Adrenal gland (tissue), 12 donors: ENCODE results near the gene LYZL2. TPM values are rescaled to one million over a fixed set of nuclear protein-coding genes. Genes with fewer than 3 reads are reported as not detected.

Source experiments
- DNase-seq, 7 donors: peaks; one replicate each; pipeline ENCODE4 v3.0.0-alpha.2; 2019 to 2020
- H3K27ac ChIP-seq, 5 donors: fragments of 200-600 bp; sonication (generic) in 4 of 5; 1 replicate in 3 of 5; 2 replicates in 2 of 5; pipeline versions ENCODE4 v1.5.1 to v1.8.0; 2016 to 2020; ENCODE audit warnings: mild to moderate bottlenecking in 1 of 5
- H3K27me3 ChIP-seq: fragments of 200-600 bp; 2 replicates; pipeline ENCODE4 v1.8.0; 2021
- H3K36me3 ChIP-seq, 2 donors: fragments of 200-600 bp; replicated peaks in 1 of 2; 1 replicate in 1 of 2; 2 replicates in 1 of 2; pipeline versions ENCODE4 v1.5.1 to v1.8.0; 2018 to 2022
- H3K4me1 ChIP-seq, 2 donors: fragments of 200-600 bp; replicated peaks in 1 of 2; 1 replicate in 1 of 2; 2 replicates in 1 of 2; pipeline versions ENCODE4 v1.5.1 to v1.8.0; 2018 to 2021
- H3K4me3 ChIP-seq, 4 donors: fragments of 200-600 bp; sonication (generic) in 3 of 4; one replicate each; pipeline ENCODE4 v1.5.1; 2016 to 2018
- H3K9me3 ChIP-seq, 3 donors: fragments of 200-600 bp; sonication (generic) in 1 of 3; replicated peaks in 1 of 3; 1 replicate in 2 of 3; 2 replicates in 1 of 3; pipeline versions ENCODE4 v1.5.1 to v1.8.0; 2016 to 2021
- POLR2A ChIP-seq, 2 donors: fragments of 450-650 bp; IDR thresholded peaks; one replicate each; pipeline ENCODE4 v1.6.1; 2017; ENCODE audit warnings: antibody characterized with exemption in 2 of 2, mild to moderate bottlenecking in 2 of 2, moderate library complexity in 1 of 2
- WGBS, 4 donors: extraction: QIAGEN DNeasy Blood & Tissue Kit in 2 of 4; methylation state at CpG; one replicate each; pipeline versions ENCODE4 v1.1.5 to v1.1.7; 2013 to 2017; 5-methylcytosine and 5-hydroxymethylcytosine counted together
- intact Hi-C, 2 donors: fragments of 100-400 bp; cut with DNase I; formaldehyde crosslinking; loops; one replicate each; pipeline versions ENCODE4 v1.14.1 to v1.15.0; 2022 to 2023
- polyA plus RNA-seq, 3 donors: library from polyadenylated mRNA; stranded (reverse); fragments of 200-250 nt in 2 of 3; fragments of 350-450 nt in 1 of 3; fragmentation: Illumina TruSeq in 1 of 3; extraction: RNeasy Lipid Tissue Mini Kit (QIAGEN cat#74804) in 1 of 3; gene quantifications; one replicate each; pipeline ENCODE4 v1.2.3, GENCODE V29; 2013 to 2014
- total RNA-seq, 9 donors: library from RNA; depleted of rRNA in 4 of 9; stranded (reverse); fragments of >200 nt in 4 of 9; fragments of 120-200 nt in 1 of 9; fragmentation: NEBNext Ultra II Directional in 1 of 9; extraction: Animal tissue kit (Norgen Biotek cat#: 25700) in 1 of 9; gene quantifications; one replicate each; pipeline versions ENCODE4 v1.1.0 to v1.2.4, GENCODE V29; 2013 to 2023
- TF ChIP-seq, protein P1 (sequence below), 6 experiments: fragments of 450-650 bp in 4 of 6; fragments of 200-600 bp in 2 of 6; sonication (generic) in 1 of 6; IDR thresholded peaks; 1 replicate in 5 of 6; 2 replicates in 1 of 6; pipeline versions ENCODE4 v1.5.1 to v1.8.0; 2016 to 2021; ENCODE audit warnings: antibody characterized with exemption in 6 of 6, mild to moderate bottlenecking in 2 of 6, moderate library complexity in 1 of 6
- donor health status: healthy with polysubstance abuse.
- donor health status: Bipolar disorder and iron deficiency.
- donor health status: DM: yes; HTN: yes; CAD: no.
- donor health status: DM: no; HTN: no; CAD: no.
- donor health status: DM: no; HTN: no; CAD: no.
- donor health status: DM: yes; HTN: yes; CAD: no.

LYZL2 gene
- total and polyA plus RNA-seq, 12 donors, result 1.4 TPM; not detected in 11

DNA sequence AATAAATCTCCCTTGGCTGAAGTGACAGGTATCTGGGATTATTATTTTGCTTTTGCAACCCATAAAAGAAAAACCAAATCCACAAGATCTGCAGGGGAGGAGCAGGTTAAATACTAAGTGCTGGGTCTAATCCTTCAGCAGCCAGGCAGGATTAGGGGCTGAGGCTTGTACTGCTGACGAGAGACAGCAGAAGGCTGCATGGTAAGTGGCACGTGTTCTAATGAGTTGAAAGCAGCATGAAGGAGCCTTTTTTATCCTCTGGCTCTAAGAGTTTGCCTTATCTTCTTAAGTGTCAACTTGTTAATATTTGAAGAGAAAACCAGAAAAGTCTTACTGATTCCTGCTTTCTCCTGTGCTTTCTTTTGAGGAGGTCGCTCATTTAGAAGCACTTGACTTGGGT, 50.0 kb downstream of the LYZL2 start:
- Histone ChIP-seq H3K9me3 (no peaks in the 10 kb centered on the region), H3K4me3 (no peak overlapping the region), H3K36me3 (no peaks in the 10 kb centered on the region), H3K27ac (no peak overlapping the region), H3K4me1 (peaks cover 6 to 13% of the 10 kb centered on the region in 2 donors), H3K27me3 (no peaks in the 10 kb centered on the region)
- DNase-seq, result no peak
- intact Hi-C loops, result no loop called here
- no peak for TF ChIP-seq POLR2A (IDR thresholded peaks at IDR 0.05)
- TF ChIP-seq, protein P1, sequence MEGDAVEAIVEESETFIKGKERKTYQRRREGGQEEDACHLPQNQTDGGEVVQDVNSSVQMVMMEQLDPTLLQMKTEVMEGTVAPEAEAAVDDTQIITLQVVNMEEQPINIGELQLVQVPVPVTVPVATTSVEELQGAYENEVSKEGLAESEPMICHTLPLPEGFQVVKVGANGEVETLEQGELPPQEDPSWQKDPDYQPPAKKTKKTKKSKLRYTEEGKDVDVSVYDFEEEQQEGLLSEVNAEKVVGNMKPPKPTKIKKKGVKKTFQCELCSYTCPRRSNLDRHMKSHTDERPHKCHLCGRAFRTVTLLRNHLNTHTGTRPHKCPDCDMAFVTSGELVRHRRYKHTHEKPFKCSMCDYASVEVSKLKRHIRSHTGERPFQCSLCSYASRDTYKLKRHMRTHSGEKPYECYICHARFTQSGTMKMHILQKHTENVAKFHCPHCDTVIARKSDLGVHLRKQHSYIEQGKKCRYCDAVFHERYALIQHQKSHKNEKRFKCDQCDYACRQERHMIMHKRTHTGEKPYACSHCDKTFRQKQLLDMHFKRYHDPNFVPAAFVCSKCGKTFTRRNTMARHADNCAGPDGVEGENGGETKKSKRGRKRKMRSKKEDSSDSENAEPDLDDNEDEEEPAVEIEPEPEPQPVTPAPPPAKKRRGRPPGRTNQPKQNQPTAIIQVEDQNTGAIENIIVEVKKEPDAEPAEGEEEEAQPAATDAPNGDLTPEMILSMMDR (IDR thresholded peaks at IDR 0.05), result no peak
- WGBS, 4 donors, result 86 to 88% (median 86%) methylated on average over 3 of the region's 3 CpGs

DNA sequence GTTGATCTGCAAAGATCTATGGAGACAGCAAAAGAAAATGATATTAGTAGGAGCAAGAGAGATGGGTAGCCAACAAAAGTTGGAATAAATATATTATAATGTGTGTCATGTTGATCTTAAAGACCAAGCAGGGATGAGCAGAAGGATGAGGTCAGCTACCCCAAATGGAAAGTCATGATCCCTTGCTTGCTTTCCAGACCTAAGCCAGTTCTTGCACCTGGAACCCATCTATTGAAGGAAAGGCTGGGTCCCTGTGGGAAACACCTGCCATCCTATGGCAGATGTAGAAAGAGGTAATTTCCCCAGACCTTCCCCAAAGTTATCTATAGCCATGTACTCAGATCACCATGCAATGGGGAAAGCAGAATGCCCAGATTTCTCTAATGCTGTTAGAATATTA, 52.5 kb downstream of the LYZL2 start:
- Histone ChIP-seq H3K27ac (no peak overlapping the region), H3K27me3 (no peaks in the 10 kb centered on the region), H3K9me3 (no peaks in the 10 kb centered on the region), H3K36me3 (no peaks in the 10 kb centered on the region), H3K4me3 (no peak overlapping the region), H3K4me1 (no peaks in the 10 kb centered on the region)
- DNase-seq, result no peak
- intact Hi-C loops, result no loop called here
- no peak for TF ChIP-seq POLR2A (IDR thresholded peaks at IDR 0.05)
- TF ChIP-seq, protein P1 (IDR thresholded peaks at IDR 0.05), result no peak

DNA sequence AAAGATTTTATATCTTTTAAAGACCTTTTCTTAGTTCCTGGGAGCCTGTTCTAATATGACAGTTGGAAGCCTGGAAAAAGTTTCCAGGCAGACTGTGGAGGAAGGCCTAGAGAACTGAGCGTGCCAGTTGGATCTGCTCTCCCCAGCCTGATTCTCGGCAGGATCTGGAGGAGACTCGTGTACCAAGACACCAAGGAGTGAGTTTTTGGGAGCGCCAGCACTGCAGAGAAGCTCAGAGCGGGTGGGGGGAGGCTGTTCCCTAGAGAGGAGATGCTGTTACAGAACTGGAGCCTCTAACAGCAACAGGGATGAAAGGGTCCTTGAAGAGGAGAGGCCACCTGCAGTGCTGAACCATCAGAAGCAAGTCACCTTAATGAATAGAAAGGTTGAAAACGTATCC, 52.9 kb downstream of the LYZL2 start:
- DNase-seq, result no peak
- H3K9me3 ChIP-seq, result no peaks in the 10 kb centered on the region
- no peaks in the 10 kb centered on the region for H3K27me3 ChIP-seq
- intact Hi-C loops, result no loop called here
- no peaks in the 10 kb centered on the region for H3K4me1 ChIP-seq
- H3K4me3 ChIP-seq, result no peak overlapping the region
- no peaks in the 10 kb centered on the region for H3K36me3 ChIP-seq
- no peak for TF ChIP-seq POLR2A (IDR thresholded peaks at IDR 0.05)
- TF ChIP-seq, protein P1 (IDR thresholded peaks at IDR 0.05), result no peak
- 82 to 92% (median 88%) methylated on average over 6 of the region's 6 CpGs for WGBS, 4 donors
- H3K27ac ChIP-seq, result no peak overlapping the region

DNA sequence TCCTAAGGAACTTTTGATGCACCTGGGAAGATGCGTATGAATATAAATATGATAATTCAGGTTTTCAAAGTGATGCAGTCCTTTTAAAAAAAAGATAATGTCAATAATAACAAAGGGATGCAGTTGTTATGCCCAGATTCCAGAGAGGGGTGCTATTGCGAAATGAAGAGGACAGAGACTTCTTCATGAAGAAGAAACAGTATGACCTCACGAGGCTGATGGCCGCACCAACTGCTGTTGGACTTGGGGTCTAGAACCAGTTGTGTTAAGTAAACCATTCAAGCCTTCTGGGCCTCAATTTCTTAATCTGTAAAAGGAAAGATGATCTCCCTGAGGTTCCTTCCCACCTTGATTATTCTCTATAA, 55.1 kb downstream of the LYZL2 start:
- H3K36me3 ChIP-seq, result no peaks in the 10 kb centered on the region
- H3K27me3 ChIP-seq, result no peaks in the 10 kb centered on the region
- H3K4me1 ChIP-seq, result no peaks in the 10 kb centered on the region
- no peak overlapping the region for H3K4me3 ChIP-seq
- no peak for DNase-seq
- intact Hi-C loops, result no loop called here
- no peaks in the 10 kb centered on the region for H3K9me3 ChIP-seq
- TF ChIP-seq, protein P1 (IDR thresholded peaks at IDR 0.05), result no peak
- TF ChIP-seq POLR2A (IDR thresholded peaks at IDR 0.05), result no peak
- no peak overlapping the region for H3K27ac ChIP-seq
- WGBS, 4 donors, result 88 to 96% (median 93%) methylated on average over 4 of the region's 4 CpGs
